H1 (cell line): ENCODE data around the gene MARCHF3.

Experiments used
- CTCF ChIP-seq, 3 experiments: IDR thresholded peaks; 1 replicate in 2 of 3; 2 replicates in 1 of 3; pipeline versions ENCODE4 v1.5.1 to v1.6.1; 2011; ENCODE audit warnings: low read length in 3 of 3, mild to moderate bottlenecking in 3 of 3, inconsistent platforms in 2 of 3, low read depth in 1 of 3, moderate library complexity in 1 of 3; ENCODE audit not compliant: insufficient read depth in 1 of 3; ENCODE audit errors: control extremely low read depth in 1 of 3
- EP300 ChIP-seq, 2 experiments: IDR thresholded peaks; 1 replicate in 1 of 2; 2 replicates in 1 of 2; pipeline ENCODE4 v1.6.1; 2011 to 2012; ENCODE audit warnings: low read depth in 2 of 2, low read length in 2 of 2, mild to moderate bottlenecking in 2 of 2, borderline replicate concordance in 1 of 2, inconsistent platforms in 1 of 2, moderate library complexity in 1 of 2
- RAD21 ChIP-seq, 2 experiments: IDR thresholded peaks in 1 of 2; conservative IDR thresholded peaks in 1 of 2; 2 replicates each; pipeline ENCODE4 v1.6.1; 2011; ENCODE audit warnings: low read depth in 2 of 2, low read length in 2 of 2, improper control_type of control experiment in 1 of 2, inconsistent platforms in 1 of 2, mild to moderate bottlenecking in 1 of 2, moderate library complexity in 1 of 2
- SRF ChIP-seq: IDR thresholded peaks from 2 replicates; pipeline ENCODE4 v1.6.1; 2011; ENCODE audit warnings: mild to moderate bottlenecking, low read depth, low read length, moderate library complexity

- TF ChIP-seq CTCF (IDR thresholded peaks at IDR 0.05; ENCODE audit: control extremely low read depth in 1 of 3, insufficient read depth in 1 of 3, low read depth in 1 of 3, low read length in 3 of 3) = no peak
- no peak for TF ChIP-seq RAD21 (IDR thresholded peaks at IDR 0.05 in 1 of 2, conservative IDR thresholded peaks at IDR 0.05 in 1 of 2; ENCODE audit: low read depth in 2 of 2, low read length in 2 of 2)
- TF ChIP-seq SRF = no peak
- no peak for TF ChIP-seq EP300 (IDR thresholded peaks at IDR 0.05; ENCODE audit: borderline replicate concordance in 1 of 2, low read depth in 2 of 2, low read length in 2 of 2)
These were observed 76.7 kb downstream of the MARCHF3 start for GRCh38 chr5:126953640-126954039.
